SK-N-SH (cell line): Measurements from ENCODE around the gene UBE2G2.

ENCODE experiments used
- CTCF ChIP-seq: fragments of 200-600 bp; sonication (generic); IDR thresholded peaks from 2 replicates; pipeline ENCODE4 v1.6.1; 2017; ENCODE audit warnings: antibody characterized with exemption, mild to moderate bottlenecking, moderate library complexity
- FOXJ3 ChIP-seq: sonication (generic); formaldehyde crosslinking; IDR thresholded peaks from 2 replicates; pipeline ENCODE4 v1.5.1; 2020; ENCODE audit warnings: mild to moderate bottlenecking, missing genetic modification reagents
- FOXM1 ChIP-seq: IDR thresholded peaks from 2 replicates; pipeline ENCODE4 v1.4.0; 2012; ENCODE audit warnings: low read depth, mild to moderate bottlenecking
- IRF3 ChIP-seq: fragments of 150-350 bp; IDR thresholded peaks from 2 replicates; pipeline ENCODE4 v1.6.1; 2016; ENCODE audit warnings: mild to moderate bottlenecking, low read depth, low read length
- MEF2A ChIP-seq: IDR thresholded peaks from 2 replicates; pipeline ENCODE4 v1.4.0; 2012; ENCODE audit warnings: low read depth, borderline replicate concordance
- MXI1 ChIP-seq: IDR thresholded peaks from 2 replicates; pipeline ENCODE4 v1.6.1; 2012; ENCODE audit warnings: mild to moderate bottlenecking, low read depth, low read length, improper control_type of control experiment
- NFIC ChIP-seq: IDR thresholded peaks from 2 replicates; pipeline ENCODE4 v1.4.0; 2012; ENCODE audit warnings: borderline replicate concordance
- NRF1 ChIP-seq: IDR thresholded peaks from 2 replicates; pipeline ENCODE4 v1.6.1; 2012; ENCODE audit warnings: low read depth, mild to moderate bottlenecking, low read length
- POLR2AphosphoS5 ChIP-seq: IDR thresholded peaks from 2 replicates; pipeline ENCODE4 v1.6.1; 2012; ENCODE audit warnings: low read depth, low read length
- REST ChIP-seq: IDR thresholded peaks from 2 replicates; pipeline ENCODE4 v1.6.1; 2012; ENCODE audit warnings: mild to moderate bottlenecking, low read depth, low read length, moderate library complexity
- TAF1 ChIP-seq: IDR thresholded peaks from 2 replicates; pipeline ENCODE4 v1.6.1; 2012; ENCODE audit warnings: low read depth, mild to moderate bottlenecking, low read length, moderate library complexity, borderline replicate concordance
- USF2 ChIP-seq: fragments of 150-350 bp; IDR thresholded peaks from 2 replicates; pipeline ENCODE4 v1.6.1; 2017; ENCODE audit warnings: antibody characterized with exemption, low read length, low read depth, borderline replicate concordance

GRCh38 chr21:44734026-44734745, 67.4 kb downstream of the UBE2G2 start:
- no peak for TF ChIP-seq CTCF
- TF ChIP-seq FOXJ3 (CRISPR knock-in tag), result no peak
- no peak for TF ChIP-seq IRF3
- TF ChIP-seq TAF1, result no peak
- TF ChIP-seq USF2, result no peak
- TF ChIP-seq REST, result no peak
- no peak for TF ChIP-seq NFIC
- no peak for TF ChIP-seq NRF1
- no peak for TF ChIP-seq MXI1
- no peak for TF ChIP-seq POLR2AphosphoS5
- TF ChIP-seq MEF2A, result no peak
- no peak for TF ChIP-seq FOXM1
